A204.1 (cell line): Measurements from ENCODE around the gene ANP32A.
"Not testable (repeated sequence)": the region's sequence is repeated elsewhere in the genome, so short reads cannot be mapped to it uniquely, and the experiment has no call there.

Source experiments
- FAIRE-seq: peaks from 2 replicates; lab custom pipeline; 2012; peaks lifted over from hg19 to GRCh38; lab: Jason Lieb, UNC

The ANP32A gene

GRCh38 chr15:68781766-68782588 lies 38.7 kb downstream of the ANP32A start:
- FAIRE-seq: no peak

GRCh38 chr15:68781217-68781616 lies 39.5 kb downstream of the ANP32A start:
- no peak for FAIRE-seq

DNA sequence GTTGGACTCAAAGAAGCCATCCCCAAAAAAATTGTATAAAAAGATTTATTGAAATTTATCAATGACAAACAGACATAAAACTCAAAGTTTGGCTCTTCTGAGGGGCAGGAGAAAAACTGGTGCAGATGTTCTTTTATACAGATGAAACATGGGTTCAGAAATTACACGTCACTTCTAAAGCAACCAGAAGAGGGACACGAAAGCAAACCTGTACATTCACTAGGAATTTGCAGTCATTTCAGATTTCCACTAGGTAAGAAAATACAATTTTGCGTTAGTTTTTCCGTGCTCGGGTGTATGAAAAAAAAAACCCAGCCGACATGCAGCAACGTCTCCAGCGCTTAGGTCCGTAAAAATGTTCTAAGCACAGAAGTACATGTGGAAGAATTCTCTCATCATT lies 41.8 kb downstream of the ANP32A start:
- no peak for FAIRE-seq

GRCh38 chr15:68776477-68777270 lies 44.0 kb downstream of the ANP32A start:
- no peak for FAIRE-seq

DNA sequence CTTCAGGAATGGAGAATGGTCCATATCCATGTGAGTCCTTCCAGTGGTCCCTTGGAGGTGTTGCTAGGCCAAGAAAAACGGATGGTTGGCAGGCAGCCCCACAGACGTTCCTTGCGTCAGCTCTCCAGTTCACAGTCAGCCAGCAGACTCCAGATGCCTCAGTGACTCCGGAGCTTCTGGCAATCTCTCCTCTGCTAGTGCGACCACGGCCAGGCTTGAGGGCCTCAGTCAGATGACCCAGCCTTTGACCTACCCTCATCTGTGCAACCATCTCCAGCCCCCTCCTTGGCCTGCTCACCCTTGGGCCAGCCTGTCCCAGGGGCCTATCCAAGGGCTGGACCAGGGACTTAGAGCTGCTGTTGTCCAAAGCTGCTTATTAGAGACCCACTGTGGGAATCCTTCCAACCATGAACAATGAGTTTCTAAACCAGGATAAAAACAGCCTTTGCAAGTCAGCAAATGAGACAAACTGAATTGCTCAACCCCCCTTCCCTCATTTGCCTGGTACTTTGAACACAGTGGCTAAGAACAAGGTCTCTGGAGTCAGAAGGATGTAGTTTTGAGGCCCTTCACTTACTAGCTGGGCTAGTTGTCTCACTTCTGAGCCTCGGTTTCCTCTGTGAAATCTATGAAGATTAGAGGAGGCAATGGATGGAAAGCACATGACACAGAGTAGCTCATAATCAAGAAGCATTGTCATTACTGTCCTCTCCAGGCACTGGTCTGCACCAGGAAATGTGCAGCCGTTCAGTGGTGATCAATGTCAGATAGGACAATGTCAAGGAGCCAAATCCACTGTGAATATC lies 44.8 kb downstream of the ANP32A start:
- no peak for FAIRE-seq

DNA sequence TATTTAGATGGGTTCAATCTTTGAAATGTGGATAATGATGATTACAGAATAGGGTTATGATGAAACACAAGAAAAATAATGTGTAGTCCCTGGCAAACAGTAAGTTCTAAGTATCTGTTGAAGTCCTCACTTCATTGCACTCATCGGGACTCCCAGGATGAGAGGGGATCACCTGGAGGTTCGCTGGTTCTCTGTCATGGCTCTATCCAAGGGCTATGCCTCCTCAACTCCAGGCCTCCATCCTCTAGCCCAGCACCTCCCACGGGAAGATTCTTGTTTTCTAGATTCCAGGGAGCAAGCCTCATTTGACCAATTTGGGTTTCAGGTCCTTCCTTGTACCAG lies 45.5 kb downstream of the ANP32A start:
- no peak for FAIRE-seq

DNA sequence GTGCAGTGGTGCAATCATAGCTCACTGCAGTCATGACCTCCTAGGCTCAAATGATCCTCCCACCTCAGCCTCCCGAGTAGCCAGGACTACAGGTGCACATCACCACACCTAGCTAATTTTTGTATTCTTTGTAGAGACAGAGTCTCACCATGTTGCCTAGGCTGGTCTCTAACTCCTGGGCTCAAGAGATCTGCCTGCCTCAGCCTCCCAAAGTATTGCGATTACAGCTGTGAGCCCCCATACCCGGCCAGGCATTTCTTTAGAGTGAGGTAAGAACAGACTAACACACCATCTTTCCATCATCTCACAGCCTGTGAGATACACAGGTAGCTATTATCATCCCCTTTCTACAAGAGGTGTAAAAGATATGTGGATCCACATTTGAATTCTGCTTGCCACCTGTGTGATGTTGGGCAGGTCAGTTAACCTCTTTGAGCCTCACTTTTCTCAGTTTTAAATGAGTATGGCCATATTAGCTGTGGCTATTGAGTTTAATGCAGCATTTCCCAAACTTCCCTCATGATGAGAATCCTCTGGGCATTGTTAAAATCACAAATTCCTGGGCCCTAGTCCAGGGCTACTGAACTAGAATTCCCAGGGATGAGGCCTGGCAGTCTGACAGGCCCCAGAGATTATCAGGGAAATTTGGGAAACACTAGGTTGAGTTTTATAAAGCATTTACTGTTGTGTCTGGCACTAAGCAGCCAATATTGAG lies 46.0 kb downstream of the ANP32A start:
- FAIRE-seq: no peak

DNA sequence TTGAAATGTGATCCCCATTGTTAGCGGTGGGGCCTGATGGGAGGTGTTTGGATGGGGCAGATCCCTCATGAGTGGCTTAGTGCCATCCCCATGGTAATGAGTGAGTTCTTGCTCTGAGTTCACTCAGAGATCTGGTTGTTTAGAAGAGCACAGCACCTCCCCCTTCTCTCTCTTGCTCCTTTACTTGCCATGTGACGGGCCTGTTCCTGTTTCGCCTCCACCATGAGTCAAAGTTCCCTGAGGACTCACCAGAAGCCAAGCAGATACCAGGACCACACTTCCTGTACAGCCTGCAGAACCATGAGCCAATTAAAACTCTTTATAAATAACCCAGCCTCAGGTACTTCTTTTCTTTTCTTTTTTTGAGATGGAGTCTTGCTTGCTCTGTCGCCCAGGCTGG lies 46.6 kb downstream of the ANP32A start:
- FAIRE-seq: no peak

- no peak for FAIRE-seq
These were observed 47.7 kb downstream of the ANP32A start for GRCh38 chr15:68773036-68773435.

GRCh38 chr15:68770216-68770615 lies 50.5 kb downstream of the ANP32A start:
- FAIRE-seq: no peak

DNA sequence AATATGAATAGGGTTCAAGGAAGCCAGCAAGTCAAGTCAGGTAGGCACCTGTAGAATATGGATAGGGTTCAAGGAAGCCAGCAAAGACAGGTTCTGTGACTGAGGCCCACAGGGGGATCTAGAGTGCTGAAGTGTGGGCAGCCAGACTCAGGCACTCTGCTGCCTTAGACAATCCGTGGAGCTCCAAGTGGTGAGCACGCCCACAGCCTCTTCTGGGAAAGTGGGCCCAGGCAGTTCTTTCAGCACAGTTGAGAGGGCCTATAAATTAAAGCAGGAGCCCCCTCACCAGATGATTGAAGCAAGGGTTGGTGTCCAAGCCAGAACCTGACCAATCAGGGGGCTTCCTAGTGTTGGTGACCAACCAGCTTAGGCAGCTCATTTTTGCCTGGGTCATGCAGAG lies 51.0 kb downstream of the ANP32A start:
- FAIRE-seq: no peak

DNA sequence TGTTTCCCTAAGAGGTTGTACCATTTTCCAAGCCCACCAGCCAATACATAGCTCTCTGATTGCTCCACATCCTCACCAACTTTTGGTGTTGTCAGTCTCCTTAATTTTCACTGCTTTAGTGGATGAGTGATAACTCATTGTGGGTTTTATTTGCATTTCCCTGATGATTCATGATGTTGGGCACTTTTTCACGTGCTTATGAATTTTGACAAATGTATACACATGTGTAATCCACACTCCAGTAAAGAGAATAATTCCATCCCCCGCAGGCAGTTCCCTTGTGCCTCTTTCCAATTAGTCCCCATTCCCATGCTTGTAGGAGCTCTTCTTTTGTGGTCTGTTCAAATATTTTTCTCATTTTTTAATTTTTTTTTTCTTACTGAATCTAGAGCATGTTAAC lies 52.4 kb downstream of the ANP32A start:
- no peak for FAIRE-seq

DNA sequence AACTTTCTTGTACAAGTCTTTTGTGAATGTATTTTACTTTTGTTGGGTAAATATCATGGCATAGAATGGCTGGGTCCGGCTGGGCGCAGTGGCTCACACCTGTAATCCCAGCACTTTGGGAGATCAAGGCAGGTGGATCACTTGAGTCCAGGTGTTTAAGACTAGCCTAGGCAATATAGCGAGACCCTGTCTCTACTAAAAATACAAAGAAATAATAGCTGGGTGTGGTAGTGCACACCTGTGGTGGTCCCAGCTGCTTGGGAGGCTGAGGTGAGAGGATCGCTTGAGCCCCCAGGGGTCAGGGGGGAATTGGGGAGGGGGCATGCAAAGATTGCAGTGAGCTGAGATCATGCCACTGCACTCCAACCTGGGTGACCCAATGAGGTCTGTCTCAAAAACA lies 52.9 kb downstream of the ANP32A start:
- no peak for FAIRE-seq

DNA sequence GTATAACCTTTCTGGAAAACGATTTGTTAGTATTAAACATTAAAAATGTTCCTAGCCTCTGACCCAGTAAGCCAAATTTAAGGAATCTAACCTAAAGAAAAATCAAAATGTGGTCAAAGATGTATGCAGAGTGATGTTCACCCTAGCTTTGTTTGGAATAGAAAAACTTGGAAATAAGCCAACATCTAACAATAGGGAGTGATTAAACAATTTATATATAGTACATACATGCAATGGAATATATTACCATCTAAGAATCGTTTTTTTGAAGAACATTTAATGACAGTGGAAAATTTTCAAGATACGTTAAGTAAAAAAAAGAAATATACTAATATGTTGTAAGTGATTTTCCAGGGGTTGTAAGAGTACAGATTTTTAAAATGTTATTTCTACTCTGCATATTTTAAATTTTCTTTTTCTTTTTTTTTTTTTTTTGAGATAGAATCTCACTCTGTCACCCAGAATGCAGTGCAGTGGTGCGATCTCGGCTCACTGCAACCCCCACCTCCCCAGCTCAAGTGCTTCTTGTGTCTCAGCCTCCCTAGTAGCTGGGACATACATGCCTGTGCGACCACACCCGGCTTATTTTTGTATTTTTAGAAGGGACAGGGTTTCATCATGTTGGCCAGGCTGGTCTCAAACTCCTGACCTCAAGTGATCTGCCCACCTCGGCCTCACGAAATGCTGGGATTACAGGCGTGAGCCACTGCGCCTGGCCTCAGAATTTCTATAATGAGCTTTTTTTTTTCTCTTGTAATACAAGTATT lies 54.9 kb downstream of the ANP32A start:
- FAIRE-seq: no peak

DNA sequence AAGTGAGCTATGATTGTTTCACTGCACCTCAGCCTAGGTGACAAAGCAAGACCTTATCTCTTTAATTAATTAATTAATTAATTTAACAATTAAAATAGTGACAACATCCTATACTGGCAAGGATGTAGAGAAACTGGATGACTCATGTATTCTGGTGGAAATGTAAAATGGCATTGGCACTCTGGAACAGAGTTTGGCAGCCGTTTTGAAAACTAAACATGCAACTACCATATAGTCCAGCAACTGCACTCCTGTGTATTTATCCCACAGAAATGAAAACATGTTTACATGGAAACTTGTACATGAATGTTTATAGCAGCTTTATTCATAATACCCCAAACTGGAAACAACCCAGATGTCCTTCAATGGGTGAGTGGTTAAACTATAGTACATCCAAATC lies 56.6 kb downstream of the ANP32A start:
- no peak for FAIRE-seq

DNA sequence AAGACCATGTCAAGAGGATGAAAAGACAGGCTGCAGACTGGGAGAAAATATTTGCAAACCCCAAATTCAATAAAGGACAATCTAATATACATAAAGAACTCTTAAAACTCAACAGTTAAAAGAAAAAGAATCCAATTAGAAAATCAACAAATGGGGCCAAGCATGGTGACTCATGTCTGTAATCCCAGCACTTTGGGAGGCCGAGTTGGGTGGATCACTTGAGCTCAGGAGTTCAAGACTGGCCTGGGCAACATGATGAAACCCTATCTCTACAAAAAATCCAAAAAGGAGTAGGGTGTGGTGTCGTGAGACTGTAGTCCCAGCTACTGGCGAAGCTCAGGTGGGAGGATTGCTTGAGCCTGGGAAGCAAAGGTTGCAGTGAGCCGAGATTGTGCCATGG lies 57.6 kb downstream of the ANP32A start:
- no peak for FAIRE-seq

DNA sequence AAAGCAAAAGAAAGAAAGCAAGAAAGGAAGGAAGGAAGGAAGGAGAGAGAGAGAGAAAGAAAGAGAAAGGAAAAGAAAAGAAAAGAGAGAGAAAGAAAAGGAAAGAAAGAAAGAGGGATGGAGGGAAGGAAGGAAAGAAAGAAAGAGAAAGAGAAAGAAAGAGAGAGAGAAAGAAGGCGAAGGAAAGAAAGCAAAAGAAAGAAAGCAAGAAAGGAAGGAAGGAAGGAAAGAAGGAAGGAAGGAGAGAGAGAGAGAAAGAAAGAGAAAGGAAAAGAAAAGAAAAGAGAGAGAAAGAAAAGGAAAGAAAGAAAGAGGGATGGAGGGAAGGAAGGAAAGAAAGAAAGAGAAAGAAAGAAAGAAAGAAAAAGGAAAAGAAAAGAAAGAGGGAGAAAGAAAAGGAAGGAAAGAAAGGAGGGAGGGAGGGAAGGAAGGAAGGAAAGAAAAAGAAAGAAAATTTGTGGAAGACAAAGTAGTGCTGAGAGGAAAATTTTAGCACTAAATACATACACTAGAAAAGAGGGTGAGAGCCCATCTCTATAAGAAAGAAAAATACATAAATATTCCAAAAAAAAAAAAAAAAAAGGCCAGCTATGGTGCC lies 60.6 kb downstream of the ANP32A start:
- FAIRE-seq: not testable (repeated sequence)

DNA sequence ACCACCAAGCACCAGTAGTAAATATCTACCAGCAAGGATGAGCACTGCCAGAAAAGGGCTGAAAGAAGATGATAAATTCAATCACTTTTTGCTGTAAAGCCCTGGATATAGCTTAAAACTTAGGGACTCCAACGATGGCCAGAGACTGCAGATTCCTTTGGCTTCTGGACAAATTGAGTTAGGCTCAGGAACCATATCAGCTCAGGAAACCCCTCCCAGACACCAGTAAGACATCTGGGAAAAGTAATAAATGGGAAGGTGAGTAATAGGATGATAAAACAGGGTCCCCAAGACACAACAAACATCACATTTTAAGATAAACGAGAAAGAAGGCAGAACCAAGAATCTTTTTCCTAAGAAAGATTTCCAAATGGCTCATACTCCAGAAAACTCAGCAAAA lies 65.0 kb downstream of the ANP32A start:
- no peak for FAIRE-seq

DNA sequence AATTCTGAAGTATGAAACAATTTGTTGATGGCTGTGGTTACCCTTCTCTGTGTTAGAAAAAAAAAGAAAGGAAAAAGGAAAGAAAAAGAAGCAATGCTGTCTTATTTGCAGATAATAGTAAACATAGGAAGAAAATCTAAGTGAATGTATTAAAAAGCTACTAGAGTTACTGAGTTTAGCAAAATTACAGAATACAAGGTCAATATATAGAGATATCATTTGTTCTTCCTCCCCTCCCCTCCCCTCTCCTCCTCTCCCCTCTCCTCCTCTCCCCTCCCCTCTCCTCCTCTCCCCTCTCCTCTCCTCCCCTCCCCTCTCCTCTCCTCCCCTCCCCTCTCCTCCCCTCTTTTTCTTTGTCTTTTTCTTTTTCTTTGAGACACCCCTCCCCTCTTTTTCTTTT lies 69.1 kb downstream of the ANP32A start:
- no peak for FAIRE-seq

DNA sequence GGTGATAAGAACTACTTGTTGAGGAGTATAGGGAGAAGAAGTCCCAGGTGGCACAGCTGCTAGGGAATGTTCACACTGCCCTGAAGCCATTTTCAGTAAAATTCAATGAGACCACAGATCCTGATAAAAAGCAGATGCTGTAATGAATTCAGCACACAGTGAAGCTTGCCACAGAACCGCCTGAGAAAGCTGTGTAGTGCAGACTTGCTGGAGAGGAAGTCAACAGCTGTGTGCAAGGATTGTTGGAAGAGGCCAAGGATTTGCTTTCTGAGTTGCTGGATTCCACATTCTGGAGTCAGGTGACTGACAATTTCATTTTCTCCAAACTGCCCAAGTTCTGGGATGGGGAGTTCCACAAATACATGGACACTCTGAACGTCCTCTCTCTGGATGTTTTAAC lies 70.9 kb downstream of the ANP32A start:
- no peak for FAIRE-seq

DNA sequence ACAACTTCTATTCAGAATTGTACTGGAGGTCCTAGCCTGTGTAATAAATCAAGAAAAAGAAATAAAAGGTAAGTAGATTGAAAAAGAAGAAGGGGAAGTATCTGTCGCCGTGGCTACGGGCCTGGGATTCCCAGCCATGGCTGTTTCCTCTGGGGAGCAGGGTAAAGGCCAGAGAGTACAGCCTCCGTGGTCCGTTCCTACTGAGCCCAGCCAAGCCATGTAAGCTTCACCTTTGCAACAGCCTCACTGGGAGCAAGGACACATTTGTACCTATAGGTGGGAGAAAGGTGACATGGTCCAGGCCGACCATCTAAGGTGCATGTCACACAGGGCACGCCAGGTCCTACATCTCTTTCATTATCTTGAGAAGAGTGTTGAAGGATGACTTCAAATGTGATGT lies 71.3 kb downstream of the ANP32A start:
- no peak for FAIRE-seq
